Body of pancreas (tissue), 4 donors: Measurements from ENCODE around the gene CSRP3.

Experiments
- CTCF ChIP-seq, 7 experiments: fragments of 450-650 bp in 4 of 7; fragments of 200-600 bp in 3 of 7; sonication (generic) in 3 of 7; IDR thresholded peaks; one replicate each; pipeline ENCODE4 v1.5.1; 2016 to 2019; ENCODE audit warnings: antibody characterized with exemption in 7 of 7
- POLR2A ChIP-seq, 3 donors: fragments of 450-650 bp; IDR thresholded peaks; one replicate each; pipeline ENCODE4 v1.6.1; 2016; ENCODE audit warnings: antibody characterized with exemption in 3 of 3, mild to moderate bottlenecking in 2 of 3

- TF ChIP-seq POLR2A (IDR thresholded peaks at IDR 0.05) (no peak), CTCF (IDR thresholded peaks at IDR 0.05) (no peak)
Observed at GRCh38 chr11:19164230-19164855, 37.4 kb downstream of the CSRP3 start.
